ENCODE measurements around the gene CDC42EP4.
"Not testable (repeated sequence)": the region's sequence is repeated elsewhere in the genome, so short reads cannot be mapped to it uniquely, and the experiment has no call there.

Gene CDC42EP4

DNA sequence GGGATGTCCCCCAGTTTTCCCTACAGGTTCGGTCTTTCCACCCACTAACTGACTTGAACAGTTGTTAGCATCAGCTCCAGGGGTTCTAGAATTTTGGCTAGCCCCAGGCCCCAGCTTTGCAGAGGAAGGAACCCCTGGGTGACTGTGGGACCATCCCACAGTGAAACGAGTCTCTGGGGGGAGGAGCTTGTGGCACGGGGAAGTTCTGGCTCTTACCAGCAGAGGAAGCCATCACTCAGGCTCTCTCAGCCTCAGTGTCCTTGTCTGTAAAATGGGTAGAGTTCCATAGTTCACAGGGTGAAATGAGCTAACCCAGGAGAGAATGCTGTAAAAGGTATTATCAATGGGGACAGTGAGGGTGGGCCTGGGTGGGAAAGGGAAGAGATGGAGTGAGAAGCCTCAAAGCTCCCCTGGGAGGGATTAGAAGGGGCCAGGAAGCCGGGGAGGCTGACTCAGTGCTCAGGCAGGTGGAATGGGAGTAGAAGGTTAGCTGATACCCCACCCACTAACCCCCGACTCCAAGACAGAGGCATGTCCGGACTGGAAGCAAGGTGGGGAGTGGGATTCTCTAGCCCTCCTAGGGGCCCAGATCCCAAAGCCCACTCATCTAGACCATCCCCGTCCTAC is 30.9 kb upstream of the CDC42EP4 start:
- peak; percentile 47 for DNase-seq

DNA sequence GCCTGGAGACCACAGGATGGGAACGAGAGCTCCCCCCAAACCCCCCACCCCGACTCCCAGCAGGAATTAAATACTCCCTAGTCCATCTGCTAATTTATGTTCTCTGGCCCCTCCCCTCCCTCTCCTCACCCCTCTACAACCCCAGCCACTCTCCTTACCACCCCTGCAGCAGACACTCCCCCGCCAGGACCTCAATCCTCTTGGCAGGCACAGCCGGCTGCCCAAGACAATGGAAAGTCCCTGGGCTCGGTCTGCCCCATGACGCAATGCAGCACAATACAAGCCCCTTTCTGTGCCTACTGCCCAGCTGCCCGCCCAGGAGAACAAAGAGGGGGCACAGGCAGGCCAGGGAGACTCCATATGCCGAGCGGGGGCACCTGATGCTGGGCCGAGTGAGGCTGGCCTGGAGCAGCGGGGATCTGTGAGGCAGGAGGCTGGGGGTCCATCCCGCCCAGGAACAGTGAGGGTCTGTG is 30.3 kb upstream of the CDC42EP4 start:
- DNase-seq, result peak; percentile 91

DNA sequence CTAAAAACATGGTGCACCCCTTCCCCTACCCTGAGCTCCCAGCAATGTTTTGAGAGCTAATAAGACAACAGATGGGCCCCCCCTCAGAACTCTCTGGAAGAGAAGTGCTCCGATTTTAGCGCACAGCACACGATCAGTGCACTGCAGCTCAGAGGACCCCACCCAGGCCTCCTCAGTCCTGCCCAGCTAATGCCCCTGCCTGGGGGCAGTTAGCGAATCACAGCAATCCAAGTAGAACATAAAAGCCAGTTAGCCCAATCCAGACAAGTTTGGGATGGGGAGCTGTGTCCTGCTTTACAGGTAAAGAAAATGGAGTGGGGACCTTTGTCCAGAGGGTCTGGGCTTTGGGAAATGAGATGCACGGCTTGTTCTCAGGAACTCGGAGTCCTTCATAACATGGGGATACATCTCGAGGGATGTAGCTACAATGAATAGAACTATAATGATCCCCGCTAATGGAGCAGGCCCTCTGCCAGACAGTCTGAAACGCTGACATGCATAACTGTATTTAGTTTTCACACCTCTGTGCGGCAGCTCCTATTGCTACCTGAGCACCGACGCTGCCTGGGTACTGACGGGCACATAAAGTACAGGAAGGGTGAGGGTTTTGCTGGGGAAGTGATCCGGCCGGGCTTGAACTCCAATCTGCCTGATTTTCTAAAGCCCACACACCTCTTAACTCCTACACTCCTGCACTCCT is 29.7 kb upstream of the CDC42EP4 start:
- no peak for DNase-seq

DNA sequence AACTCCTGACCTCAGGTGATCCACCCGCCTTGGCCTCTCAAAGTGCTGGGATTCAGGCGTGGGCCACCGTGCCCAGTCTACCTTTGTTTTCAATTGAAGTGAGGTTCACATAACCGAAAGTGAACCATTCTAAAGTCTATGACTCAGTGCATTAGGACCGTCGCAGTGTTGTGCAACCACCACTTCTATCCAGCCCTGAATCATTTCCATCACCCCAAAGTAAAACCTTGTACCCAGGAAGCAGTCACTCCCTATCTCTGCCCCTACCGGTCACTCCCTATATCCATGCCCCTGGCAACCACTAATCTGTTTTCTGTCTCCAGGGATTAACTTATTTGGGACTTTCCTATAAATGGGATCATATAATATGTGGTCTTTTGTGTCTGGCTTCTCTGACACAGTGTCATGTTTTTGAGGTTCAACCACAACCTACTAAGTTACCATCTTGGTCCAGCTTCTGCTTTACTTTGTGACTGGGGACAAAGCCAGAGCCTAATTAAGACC is 28.3 kb upstream of the CDC42EP4 start:
- peak; percentile 94 for DNase-seq

DNA sequence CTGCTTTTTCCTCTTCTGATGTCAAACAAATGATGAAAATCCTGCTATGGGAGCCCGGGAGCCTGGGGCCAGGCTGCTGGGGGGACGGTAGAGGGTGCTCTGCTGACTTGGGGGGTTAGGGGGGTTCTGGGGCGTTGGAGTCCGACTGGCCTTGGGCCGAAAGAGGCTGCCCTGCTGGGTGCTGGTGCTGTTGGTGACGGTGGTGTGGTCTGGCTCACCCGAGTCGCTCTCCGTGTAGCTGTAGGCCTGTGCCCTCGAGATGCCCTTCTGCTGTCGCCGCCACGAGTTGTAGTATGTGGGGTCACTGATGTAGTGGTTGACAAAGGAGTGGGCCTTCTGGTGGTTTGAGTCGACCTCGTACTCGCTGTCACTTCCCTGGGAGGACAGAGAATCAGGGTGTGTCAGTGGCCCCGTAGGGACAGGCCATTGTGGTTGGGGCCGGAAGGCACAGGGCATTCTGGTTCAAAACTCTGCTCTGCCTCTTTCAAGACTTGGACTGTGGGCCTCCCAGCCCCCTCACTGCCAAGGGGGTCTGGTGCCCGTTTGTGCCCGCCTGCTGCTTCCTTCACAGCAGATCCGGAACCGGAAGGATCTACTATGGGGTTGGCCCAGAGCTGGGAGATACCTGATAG is 26.9 kb upstream of the CDC42EP4 start:
- DNase-seq, result no peak

DNA sequence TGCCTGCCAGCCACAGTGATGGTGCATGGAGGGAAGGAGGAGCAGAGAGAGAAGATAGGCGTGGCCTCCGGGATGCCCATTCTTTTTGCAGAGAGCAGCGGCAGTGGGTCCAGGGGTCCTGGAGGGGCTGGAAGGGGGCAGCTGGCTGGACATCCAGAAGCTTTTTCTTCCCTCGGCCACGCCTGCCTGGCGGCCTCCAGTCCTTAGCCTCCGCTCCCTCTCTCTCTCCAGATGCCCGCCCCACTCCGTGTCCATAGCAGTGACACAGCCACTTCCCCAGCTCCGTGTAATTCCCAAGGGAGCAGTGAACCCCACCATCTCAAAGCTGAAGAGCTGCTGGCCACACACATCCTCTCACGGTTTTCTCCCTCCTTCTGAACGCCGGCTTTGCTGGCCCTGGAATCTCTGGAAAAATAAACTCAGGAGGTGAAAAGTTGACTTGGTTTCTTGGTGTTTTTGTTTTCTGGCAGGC is 26.3 kb upstream of the CDC42EP4 start:
- DNase-seq, result no peak

DNA sequence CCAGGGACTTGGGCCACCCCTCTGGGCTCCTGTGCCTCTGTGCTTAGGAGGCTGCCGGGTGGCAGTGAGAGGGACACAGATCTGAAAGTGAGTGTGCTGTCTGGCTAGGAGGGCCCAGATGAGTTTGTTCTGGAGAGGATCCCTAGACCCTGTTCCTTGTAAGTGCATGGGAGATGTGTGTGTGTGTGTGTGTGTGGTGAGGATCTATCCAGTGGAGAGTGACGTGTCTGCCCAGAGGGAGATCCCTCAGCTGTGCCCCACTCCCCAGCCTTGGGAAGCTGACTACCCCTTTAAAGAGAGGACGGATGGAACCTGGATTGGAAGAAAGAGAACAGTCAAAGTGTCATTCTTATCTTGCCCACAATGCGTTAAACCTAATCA is 25.5 kb upstream of the CDC42EP4 start:
- DNase-seq, result no peak

DNA sequence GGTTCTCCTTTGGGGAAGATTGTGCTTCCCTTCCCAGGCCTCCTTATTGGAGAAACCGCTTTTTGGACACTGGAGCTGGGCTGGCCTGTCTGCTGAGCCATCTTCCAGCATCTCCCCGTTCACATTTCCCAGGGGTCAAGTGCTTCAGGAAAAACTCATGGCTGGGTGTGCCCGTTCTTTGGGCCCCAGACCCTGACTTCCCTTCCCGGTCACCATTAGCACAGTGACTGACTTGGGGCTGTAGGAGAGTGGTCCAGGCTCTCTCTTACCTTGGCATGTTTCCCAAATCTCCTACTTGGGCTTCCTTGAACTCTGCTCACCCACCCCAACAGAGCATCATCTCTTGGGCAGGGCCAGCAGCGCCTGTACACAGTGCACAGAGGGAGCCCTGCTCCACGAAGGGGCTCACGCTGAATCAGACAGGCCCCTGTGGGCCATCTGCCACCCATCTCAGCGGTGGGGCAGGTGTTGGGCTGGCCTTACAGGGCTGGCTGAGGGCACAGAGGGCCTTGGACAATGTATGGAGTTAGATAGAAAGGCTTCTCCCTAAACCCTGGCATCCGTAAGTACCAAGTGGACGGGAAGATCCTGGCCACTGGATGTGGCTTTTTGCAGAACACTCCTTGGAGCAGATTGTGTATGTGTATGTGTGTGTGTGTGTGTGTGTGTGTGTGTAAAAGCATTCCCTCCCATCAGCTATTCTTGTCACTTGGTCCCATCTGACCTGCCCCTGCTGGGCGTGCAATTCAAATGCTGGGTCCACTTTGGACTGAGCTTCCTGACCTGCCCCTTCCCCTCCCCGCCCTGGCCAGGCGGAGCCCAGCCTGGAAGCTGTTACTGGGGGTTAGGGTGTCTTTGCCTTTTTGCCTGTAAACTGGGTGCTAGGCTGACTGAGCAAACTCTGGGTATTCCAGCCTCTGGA is 24.9 kb upstream of the CDC42EP4 start:
- DNase-seq, result no peak

DNA sequence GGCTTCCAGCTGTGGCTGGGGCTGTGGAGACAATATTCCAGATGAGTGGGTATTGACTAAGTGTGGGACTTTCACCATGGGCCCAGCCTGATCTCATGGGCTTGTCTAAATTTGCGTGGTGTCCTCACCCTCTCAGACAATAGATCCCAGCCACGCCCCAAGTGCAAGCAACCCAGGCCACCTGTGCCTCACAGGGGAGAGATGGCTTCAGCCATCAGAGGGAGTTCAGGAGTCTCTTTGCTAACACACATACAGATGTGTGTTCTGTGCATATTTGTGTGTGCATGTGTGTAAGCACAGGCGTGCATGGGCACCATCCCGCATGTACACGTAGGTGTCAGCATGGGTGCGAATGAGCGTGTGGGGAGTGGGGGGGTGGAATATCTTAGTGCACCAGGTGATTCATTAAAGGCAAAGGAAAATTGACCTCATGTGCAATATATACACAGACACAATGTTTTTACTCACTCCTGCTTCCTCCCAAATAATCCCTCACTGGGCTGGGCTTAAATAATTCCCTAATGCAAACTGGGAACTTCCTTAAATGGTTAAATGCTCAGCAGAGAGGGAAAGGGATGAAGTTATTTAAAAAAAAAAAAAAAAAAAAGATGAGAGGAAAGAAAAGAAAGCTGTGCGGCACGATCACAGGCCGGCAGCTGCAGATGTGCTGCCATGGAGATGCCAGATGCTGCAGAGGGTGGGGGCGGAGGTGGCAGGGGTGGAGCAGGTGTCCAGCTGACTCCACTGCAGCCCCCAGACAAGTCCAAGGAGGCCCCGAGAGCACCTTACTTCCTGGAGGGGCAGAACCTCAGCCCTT is 24.0 kb upstream of the CDC42EP4 start:
- no peak for DNase-seq

DNA sequence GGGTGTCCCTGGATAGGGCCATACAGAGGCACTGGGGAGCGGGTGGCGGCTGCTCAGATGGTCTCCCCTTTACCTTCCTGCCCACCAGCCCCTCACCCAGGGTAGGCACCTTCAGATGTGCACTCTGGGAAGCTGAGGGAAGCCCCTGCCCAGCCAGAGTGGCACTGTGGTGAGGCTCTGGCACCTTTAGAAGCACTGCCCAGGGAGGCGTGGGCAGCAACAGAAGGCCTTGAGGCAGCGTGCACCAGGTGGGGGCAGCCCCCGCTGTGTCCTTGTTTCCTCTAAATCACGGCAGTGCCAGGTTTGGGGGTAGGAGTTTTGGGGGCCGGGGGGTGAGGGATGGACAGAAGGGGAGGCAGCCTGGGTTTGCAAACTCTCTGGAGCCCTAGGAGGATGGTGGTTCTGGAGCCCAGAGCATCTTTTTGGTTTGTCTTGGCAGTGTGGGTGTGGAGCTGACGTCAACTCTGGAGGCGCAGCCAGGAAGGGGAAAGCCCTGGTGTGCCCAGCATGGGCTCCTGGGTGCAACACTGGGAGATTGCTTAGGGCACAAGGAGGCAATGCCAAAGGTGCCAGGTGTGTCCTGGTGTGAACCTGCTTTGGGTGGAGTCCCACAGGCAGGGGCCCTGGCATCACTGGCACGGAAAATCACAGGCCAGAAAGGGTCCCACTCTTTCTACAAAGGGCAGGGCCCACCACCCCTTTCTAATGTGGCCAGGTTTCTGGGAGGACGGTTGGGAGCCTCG is 23.1 kb upstream of the CDC42EP4 start:
- DNase-seq, result no peak

DNA sequence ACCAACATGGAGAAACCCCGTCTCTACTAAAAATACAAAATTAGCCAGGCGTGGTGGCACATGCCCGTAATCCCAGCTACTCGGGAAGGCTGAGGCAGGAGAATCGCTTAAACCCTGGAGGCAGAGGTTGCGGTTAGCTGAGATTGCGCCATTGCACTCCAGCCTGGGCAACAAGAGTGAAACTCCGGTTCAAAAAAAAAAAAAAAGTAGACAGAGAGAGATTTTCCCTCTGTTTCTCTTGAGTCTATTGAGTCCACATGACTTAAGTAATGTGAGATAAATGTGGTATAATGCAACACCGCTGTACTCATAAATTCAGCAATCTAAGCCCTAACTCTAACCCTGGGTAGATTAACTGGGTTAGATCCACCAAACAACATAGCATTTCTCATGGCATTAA is 21.6 kb upstream of the CDC42EP4 start:
- DNase-seq, result not testable (repeated sequence)

DNA sequence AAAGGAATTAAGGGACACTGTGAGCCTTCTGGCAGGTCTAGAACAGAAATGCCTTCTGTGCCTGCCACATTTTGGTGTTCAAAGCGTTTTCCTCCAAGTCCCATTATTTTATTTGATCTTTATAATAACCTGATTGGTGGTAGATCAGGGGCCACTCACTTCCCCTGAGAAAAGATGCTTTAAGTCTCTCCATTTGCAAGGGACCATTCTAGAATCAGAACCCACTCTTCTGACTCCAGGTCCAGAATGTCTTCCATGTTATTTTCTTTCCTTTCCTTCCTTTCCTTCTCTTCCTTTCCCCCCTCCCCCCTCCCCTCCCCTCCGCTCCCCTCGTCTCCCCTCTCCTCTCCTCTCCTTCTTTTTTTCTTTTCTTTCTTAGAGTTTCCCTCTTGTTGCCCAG is 19.3 kb upstream of the CDC42EP4 start:
- no peak for DNase-seq

DNA sequence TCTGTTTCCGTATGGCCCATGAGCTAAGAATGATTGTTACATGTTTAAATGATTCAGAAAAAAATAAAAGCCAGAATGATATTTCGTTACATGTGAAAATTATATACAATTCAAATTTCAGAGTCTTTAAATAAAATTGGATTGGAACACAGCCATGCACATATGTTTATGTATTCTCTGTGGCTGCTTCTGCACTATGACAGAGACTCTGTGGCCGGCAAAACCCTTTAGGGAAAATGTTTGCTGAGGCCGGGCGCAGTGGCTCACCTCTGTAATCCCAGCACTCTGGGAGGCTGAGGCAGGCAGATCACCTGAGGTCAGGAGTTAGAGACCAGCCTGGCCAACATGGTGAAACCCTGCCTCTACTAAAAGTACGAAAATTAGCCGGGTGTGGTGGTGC is 15.9 kb upstream of the CDC42EP4 start:
- no peak for DNase-seq

DNA sequence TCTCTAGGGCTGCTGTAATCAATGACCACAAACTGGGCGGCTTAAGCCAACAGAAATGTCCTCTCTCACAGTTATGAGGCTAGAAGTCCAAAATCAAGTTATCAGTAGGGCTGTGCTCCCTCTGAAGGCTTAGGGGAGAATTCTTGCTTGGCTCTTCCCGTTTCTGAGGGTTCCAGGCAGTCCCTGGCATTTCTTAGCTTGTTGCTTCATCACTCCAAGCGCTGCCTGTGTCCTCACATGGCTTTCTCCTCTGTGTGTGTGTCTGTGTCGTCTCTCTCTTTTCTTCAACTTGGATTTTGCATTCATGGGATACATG is 13.7 kb upstream of the CDC42EP4 start:
- DNase-seq, result no peak

DNA sequence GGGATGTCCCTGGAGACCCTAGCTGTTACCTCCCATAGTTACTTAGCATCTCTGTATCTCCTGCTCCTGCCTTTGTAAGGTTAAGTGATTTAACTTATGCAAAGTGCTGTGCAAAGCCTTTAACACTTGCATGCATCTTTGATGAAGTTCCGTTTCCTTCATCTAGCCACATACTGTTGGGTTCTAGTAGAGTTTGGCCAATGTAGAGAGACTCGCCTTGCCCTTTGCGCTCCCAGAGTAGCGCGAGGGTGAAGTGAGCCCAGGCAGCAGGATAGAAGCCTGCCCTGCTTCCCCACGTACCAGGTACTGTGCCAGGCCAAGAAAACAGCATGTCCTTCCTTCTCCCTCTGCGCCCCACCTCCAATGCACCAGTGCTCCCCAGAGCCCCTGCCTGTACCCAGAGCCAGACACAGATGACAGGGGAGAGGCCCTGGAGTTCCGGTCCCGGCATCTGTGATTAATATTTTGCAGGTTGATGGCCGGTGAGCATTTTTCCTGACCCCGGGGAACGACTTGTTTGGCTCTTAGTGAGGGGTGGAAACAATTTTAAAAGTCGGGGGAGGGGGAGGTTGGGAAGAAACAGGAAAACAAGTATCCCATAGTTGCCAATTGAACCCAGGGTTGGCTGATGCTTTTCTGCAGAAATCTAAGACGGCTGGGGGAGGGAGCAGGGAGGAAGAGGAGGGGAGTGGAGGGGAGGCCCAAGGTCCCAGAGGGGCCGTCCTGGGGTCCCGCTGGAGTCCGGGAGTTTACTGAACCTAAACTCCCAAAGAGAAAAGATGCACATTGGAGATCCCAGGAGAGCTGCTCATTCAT is 13.1 kb upstream of the CDC42EP4 start:
- DNase-seq, result no peak

DNA sequence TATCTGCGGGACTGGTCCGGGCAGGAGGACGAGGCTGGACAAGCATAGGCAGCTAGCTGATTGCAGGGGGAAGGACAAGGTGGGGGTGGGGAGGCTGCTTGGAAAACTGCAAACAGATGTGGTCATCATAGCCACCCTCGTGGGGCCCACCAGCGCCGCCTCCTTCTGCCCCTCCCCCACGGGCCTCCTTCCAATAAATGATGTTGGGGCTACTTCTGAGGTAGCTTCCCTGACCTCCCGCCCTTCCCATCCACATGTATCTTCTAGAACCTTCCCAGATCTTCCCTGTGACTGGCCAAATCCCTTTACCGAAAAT is 12.3 kb upstream of the CDC42EP4 start:
- DNase-seq, result no peak

DNA sequence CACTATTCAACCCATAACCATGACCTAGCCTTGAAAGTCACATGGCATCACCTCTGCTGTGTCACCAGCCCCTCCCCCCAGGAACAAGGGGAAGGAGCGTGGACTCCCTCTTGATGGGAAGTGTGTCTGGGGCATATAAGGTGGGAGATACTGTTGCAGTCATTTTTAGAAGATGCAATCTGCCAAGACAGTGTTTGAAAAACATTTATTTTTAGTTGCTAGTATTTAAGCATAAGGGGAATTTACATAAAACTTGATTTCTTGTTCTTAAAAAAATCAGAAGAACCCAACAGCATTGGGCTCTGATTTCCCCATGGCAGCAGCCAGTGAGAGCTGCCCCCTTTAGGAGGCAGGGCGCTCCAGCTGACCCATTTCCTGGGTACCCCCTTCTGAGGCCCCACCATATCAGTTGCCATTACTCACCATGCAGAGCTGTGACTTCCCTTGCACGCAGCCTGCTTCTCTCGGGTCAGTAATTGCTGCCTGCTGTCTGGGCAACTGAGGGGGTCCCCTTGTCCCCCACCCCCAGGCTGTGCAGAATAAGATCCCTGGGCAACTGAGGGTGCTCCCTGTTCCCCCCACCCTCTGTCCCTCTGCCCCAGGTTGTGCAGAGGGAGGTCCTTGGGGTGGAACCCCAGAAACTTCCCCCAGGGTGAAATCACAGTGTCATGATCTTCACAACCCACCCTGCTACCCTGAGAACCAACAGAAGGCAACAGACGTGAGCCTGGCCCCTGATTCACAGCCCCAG is 11.8 kb upstream of the CDC42EP4 start:
- DNase-seq, result no peak

DNA sequence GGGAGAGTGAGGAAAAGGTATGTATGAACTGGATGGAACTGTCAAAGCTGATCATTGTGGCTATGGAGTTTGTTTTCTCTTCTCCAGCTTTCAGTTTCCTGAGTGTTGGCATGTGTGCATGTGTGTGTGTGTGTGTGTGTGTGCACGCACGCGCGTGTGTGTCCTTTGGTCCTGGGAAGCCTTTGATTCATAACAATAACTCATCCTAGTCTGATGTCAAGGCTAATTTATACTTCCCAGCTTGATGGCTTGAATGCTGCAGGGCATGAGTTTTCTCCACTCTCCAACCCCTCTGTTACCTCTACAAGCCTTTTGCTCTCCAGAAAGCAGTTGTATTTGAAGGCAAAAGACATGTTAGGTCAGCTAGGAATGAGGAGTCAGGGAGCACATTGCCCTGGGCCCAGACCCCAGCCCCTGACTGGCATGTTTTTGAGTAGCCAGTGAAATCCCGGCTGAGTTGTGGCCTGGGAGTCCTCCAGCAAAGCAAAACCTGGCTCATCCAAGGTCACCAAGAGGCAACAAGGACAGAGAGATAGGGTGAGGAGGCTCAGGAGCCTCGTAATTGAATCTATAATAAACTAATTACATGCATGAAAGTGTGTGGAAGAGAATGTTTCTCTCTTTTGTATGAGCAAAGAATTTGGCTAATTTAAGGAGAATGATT is 8.9 kb upstream of the CDC42EP4 start:
- no peak for DNase-seq

DNA sequence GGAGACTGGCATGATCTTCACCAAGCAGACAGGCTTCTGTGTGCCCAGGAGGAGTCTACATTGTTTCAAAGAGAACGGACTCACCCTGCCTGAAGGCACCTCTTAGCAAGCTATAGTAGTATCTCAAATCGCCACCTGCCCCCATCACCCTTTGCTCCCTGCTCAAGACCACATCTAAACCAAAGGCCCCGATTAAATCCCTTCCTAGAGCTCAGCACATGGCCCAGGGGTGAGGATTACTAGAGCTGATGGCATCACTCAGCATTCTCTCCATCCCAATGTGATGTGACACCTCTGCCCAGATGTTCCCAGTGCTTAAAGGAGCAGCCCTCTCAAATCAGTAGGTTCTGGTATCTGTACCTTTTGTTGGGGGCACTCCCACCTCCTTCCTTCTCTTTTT is 8.0 kb upstream of the CDC42EP4 start:
- DNase-seq, result no peak

Data from kidney glomerular epithelial cell (primary cell).